Breast epithelium (tissue), 4 donors: Measurements from ENCODE around the gene EIF2S3B. TPM values are rescaled to one million over a fixed set of nuclear protein-coding genes. Genes with fewer than 3 reads are reported as not detected.

Source experiments
- DNase-seq, 2 donors: peaks; one replicate each; pipeline ENCODE4 v3.0.0-alpha.2; 2019; ENCODE audit warnings: low spot score in 2 of 2
- H3K27ac ChIP-seq, 2 donors: fragments of 200-600 bp; sonication (generic) in 1 of 2; one replicate each; pipeline ENCODE4 v1.5.1; 2016 to 2019; ENCODE audit warnings: mild to moderate bottlenecking in 1 of 2
- H3K27me3 ChIP-seq, 2 donors: fragments of 200-600 bp; sonication (generic) in 1 of 2; one replicate each; pipeline versions ENCODE4 v1.5.1 to v1.6.0; 2017 to 2019; ENCODE audit warnings: control low read depth in 1 of 2, mild to moderate bottlenecking in 1 of 2
- H3K36me3 ChIP-seq: fragments of 200-600 bp; one replicate; pipeline ENCODE4 v1.5.1; 2019
- H3K4me1 ChIP-seq, 2 donors: fragments of 200-600 bp; sonication (generic); one replicate each; pipeline ENCODE4 v1.5.1; 2016 to 2019; ENCODE audit warnings: control low read depth in 1 of 2
- H3K4me3 ChIP-seq, 3 donors: fragments of 200-600 bp; sonication (generic); 1 replicate in 2 of 3; 2 replicates in 1 of 3; pipeline ENCODE4 v1.5.1; 2016 to 2019; ENCODE audit warnings: mild to moderate bottlenecking in 3 of 3, moderate library complexity in 2 of 3
- H3K9me3 ChIP-seq, 2 donors: fragments of 200-600 bp; sonication (generic) in 1 of 2; one replicate each; pipeline ENCODE4 v1.5.1; 2016 to 2019; ENCODE audit warnings: control low read depth in 1 of 2
- CTCF ChIP-seq, 3 donors: fragments of 450-650 bp; IDR thresholded peaks; one replicate each; pipeline ENCODE4 v1.5.1; 2016 to 2017; ENCODE audit warnings: antibody characterized with exemption in 3 of 3, mild to moderate bottlenecking in 3 of 3, moderate library complexity in 3 of 3
- POLR2A ChIP-seq: fragments of 450-650 bp; IDR thresholded peaks from one replicate; pipeline ENCODE4 v1.6.1; 2016; ENCODE audit warnings: antibody characterized with exemption, mild to moderate bottlenecking, moderate library complexity
- POLR2AphosphoS5 ChIP-seq, 3 donors: sonication (generic); formaldehyde crosslinking; IDR thresholded peaks; one replicate each; pipeline ENCODE4 v1.6.1; 2017; ENCODE audit warnings: antibody characterized with exemption in 3 of 3
- intact Hi-C: fragments of 100-400 bp; cut with DNase I; formaldehyde crosslinking; loops from one replicate; pipeline ENCODE4 v1.15.1; 2023; ENCODE audit warnings: low total_unique reads
- total RNA-seq, 3 donors: library from RNA; depleted of rRNA; stranded (reverse); fragments of >200 nt; gene quantifications; one replicate each; pipeline ENCODE4 v1.1.0, GENCODE V29; 2016

EIF2S3B gene
- total RNA-seq, 3 donors from 2014 or later: 0.33 to 0.48 TPM; not detected in 1

- Histone ChIP-seq H3K27me3 (no peaks in the 10 kb centered on the region), H3K9me3 (no peaks in the 10 kb centered on the region), H3K4me3 (no peak overlapping the region), H3K36me3 (no peaks in the 10 kb centered on the region), H3K4me1 (no peaks in the 10 kb centered on the region), H3K27ac (no peak overlapping the region)
- DNase-seq: no peak
- TF ChIP-seq CTCF (IDR thresholded peaks at IDR 0.05) (no peak), POLR2AphosphoS5 (IDR thresholded peaks at IDR 0.05) (no peak), POLR2A (no peak)
- intact Hi-C loops: no loop called here
Measured at GRCh38 chr12:10537721-10538120, 32.0 kb downstream of the EIF2S3B start.

DNA sequence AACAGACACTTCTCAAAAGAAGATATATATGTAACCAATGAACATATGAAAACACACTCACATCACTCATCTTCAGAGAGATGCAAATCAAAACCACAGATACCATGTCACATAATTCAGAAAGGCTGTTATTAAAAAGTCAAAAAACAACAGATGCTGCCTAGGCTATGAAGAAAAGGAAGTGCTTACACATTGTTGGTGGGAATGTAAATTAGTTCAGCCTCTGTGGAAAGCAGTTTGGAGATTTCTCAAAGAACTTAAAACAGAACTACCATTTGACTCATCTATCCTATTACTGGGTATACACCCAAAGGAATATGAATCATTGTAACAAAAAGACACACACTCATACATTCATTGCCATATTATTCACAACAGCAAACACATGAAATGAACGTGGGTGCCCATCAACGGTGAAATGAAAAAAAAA, 35.1 kb downstream of the EIF2S3B start:
- Histone ChIP-seq H3K27ac (no peak overlapping the region), H3K4me3 (no peak overlapping the region), H3K36me3 (no peaks in the 10 kb centered on the region), H3K9me3 (no peaks in the 10 kb centered on the region), H3K4me1 (no peaks in the 10 kb centered on the region), H3K27me3 (no peaks in the 10 kb centered on the region)
- intact Hi-C loops: no loop called here
- TF ChIP-seq POLR2AphosphoS5 (IDR thresholded peaks at IDR 0.05) (no peak), POLR2A (no peak), CTCF (IDR thresholded peaks at IDR 0.05) (no peak)
- no peak for DNase-seq

DNA sequence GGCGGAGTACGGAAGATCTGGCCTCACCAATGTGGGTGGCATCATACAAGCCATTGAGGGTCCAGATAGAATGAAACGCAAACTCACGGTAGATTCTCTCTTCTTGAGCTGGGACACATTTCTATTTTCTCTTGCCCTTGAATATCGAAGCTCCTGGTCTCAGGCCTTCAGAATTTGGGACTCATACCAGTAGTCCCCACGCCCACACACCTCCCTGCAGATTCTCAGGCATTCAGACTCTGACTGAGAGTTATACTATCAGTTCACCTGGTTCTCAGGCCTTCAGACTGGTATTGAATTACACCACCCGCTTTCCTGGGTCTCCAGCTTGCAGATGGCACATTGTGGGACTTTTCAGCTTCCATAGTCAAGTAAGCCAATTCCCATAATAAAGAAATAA, 37.8 kb downstream of the EIF2S3B start:
- TF ChIP-seq POLR2AphosphoS5 (IDR thresholded peaks at IDR 0.05): no peak
- TF ChIP-seq CTCF (IDR thresholded peaks at IDR 0.05): no peak
- no peak for TF ChIP-seq POLR2A
- no peak for DNase-seq
- intact Hi-C loops: no loop called here

GRCh38 chr12:10551375-10551774, 45.7 kb downstream of the EIF2S3B start:
- no peak for DNase-seq
- H3K4me3 ChIP-seq: no peak overlapping the region
- no peaks in the 10 kb centered on the region for H3K4me1 ChIP-seq
- TF ChIP-seq CTCF (IDR thresholded peaks at IDR 0.05) (no peak), POLR2AphosphoS5 (IDR thresholded peaks at IDR 0.05) (no peak), POLR2A (no peak)
- H3K9me3 ChIP-seq: peaks cover 4 to 6% of the 10 kb centered on the region in 2 donors
- H3K36me3 ChIP-seq: no peaks in the 10 kb centered on the region
- intact Hi-C loops: no loop called here
- no peaks in the 10 kb centered on the region for H3K27me3 ChIP-seq
- H3K27ac ChIP-seq: no peak overlapping the region

More for the DNA sequence above, 37.8 kb downstream of the EIF2S3B start:
- Histone ChIP-seq H3K4me3 (no peak overlapping the region), H3K36me3 (no peaks in the 10 kb centered on the region), H3K9me3 (no peaks in the 10 kb centered on the region), H3K27me3 (no peaks in the 10 kb centered on the region), H3K4me1 (no peaks in the 10 kb centered on the region), H3K27ac (no peak overlapping the region)

DNA sequence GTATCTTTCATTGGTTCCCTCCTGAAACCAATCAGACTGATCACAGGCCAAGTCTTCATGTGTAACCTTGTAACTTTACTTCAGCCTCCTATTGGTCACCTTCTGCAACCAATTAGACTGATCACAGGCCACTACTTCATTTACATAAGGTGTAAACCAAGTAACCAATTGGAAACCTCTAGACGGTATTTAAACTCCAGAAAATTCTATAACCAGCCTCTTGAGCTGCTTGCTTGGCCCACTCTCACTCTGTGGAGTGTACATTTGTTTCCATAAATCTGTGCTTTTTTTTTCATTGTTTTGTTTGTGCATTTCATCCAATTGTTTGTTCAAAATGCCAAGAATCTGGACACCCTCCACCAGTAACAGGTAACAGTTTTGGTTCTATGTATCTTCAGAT, 47.5 kb downstream of the EIF2S3B start:
- H3K9me3 ChIP-seq: peaks cover 4 to 6% of the 10 kb centered on the region in 2 donors
- intact Hi-C loops: no loop called here
- H3K27ac ChIP-seq: no peak overlapping the region
- TF ChIP-seq POLR2A: no peak
- TF ChIP-seq CTCF (IDR thresholded peaks at IDR 0.05): no peak
- no peak for TF ChIP-seq POLR2AphosphoS5 (IDR thresholded peaks at IDR 0.05)
- no peak overlapping the region for H3K4me3 ChIP-seq
- no peaks in the 10 kb centered on the region for H3K4me1 ChIP-seq
- DNase-seq: no peak
- H3K27me3 ChIP-seq: no peaks in the 10 kb centered on the region
- H3K36me3 ChIP-seq: no peaks in the 10 kb centered on the region
